IPS-18c (cell line): ENCODE measurements around the gene MYO6.
"Not testable (repeated sequence)": the region's sequence is repeated elsewhere in the genome, so short reads cannot be mapped to it uniquely, and the experiment has no call there.

ENCODE experiments used
- H3K4me3 ChIP-seq: 2 replicates; pipeline ENCODE4 v1.7.0; 2013; ENCODE audit warnings: low read depth, mild to moderate bottlenecking, low read length, moderate library complexity; ENCODE audit not compliant: insufficient read depth
- H3K9me3 ChIP-seq: one replicate; pipeline ENCODE4 v1.6.1; 2013; ENCODE audit warnings: mild to moderate bottlenecking, low read length, moderate library complexity; ENCODE audit not compliant: control insufficient read depth, insufficient read depth

MYO6 gene

DNA sequence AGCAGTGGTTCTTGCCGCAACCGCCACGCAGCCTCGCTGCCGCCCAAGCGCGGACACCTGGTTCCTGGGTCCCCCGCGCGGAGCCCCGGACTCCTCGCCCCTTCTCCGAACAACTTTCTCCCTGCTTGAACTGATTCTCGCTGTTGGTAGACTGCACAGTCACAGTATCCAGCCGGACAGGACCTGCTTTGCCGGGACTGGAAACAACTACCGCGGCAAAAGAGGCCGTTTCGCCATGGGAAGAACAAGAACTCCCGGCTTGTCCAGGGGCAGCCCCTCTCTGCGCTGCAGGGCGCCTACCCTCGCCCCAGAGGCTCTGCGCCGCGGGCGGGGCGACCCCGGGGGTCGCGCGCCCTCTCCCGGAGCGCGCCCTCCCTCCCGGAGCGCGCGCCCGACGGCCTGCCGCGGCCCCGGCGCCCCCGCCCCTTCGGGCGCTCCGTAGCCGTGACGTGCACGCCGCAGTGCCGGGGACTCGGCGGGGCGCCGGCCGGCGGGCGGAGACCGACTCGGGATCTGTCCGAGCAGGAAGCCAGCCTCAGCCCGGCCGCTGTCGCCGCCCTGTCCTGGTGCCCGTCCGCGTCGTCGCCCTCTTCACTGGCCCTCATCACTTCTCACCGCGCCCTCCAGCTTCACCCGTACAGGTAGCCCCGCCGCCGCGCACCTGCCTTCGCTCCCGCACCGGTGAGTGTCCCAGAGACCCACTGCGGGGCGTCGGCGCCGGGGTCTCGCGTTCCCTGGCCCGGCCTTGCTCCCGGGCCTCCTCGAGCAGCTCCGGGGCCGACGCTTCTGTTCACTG lies at the start of gene MYO6:
Gene MYO6, plus strand, starts transcription at position 497 of the 796 bp plus-strand sequence. CDS start 68,309 bp downstream, outside the sequence.
- H3K4me3 ChIP-seq = peak within 1 kb of the TSS; percentile 93
- peaks cover 2% of the 10 kb centered on the region for H3K9me3 ChIP-seq

DNA sequence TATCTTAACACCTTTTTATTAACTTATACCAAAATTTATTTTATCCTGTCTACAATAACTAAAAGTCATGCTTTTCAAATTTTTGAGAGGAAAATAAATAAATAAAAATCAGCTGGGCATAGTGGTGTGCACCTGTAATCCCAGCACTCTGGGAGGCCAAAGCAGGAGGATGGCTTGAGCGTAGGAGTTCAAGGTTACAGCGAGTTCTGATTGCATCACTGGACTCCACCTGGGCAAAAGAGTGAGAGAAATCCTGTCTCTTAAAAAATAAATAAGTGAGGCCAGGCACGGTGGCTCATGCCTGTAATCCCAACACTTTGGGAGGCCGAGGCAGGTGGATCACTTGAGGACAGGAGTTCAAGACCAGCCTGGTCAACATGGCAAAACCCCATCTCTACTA lies 40.7 kb upstream of the MYO6 start:
- H3K9me3 ChIP-seq, H3K4me3 ChIP-seq: not testable (repeated sequence)

DNA sequence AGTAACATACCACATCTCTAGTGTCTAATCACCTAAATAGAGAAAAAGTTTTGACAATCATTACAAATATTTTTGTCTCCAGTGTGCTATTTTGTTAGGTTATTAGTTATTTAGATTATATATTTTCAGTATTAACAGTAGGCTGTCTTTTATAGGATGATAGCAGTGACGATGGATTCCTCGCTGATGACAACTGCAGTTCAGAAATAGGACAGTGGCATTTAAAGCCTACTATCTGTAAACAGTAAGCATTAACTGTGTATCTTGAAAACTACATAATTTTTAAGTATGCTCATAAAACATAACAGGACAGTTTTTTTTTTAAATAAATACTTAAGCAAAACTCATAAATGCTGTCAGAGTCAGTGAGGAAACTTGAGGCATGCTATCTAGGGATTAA lies 37.9 kb upstream of the MYO6 start:
- H3K4me3 ChIP-seq = no peak overlapping the region
- H3K9me3 ChIP-seq = no peaks in the 10 kb centered on the region

DNA sequence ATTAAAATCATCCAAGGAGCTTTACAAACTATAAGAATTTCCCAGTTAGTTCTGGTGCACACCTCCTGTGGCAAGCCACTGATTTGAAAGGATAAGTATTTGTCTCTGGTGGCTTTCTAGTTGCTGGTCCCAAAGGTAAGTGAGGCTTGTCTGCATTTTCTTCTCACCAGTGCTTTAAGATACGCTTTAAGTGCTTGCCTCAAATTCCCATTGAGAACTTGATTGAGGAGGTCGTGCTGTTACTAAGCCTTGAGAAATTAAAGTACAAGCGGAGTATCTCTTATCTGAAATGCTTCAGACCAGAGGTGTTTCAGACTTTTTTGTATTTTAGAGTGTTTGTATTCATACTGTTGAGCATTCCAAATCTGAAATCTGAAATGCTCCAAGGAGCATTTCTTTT lies 29.9 kb upstream of the MYO6 start:
- H3K9me3 ChIP-seq = no peaks in the 10 kb centered on the region
- no peak overlapping the region for H3K4me3 ChIP-seq

DNA sequence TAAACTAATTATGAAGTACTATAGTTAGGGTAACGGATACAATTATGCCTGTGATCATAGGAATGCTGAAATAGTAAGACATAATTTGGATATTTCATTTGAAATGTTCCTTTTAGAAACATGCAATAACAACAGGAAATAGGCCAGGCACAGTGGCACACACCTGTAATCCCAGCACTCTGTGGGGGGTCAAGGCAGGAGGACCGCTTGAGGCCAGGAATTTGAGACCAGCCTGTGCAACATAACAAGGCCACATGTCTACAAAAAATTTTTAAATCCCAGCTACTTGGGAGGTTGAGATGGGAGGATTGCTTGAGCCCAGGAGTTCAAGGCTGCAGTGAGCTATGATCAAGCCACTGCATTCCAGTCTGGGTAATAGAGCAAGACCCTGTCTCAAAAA lies 25.7 kb upstream of the MYO6 start:
- H3K4me3 ChIP-seq = no peak overlapping the region
- H3K9me3 ChIP-seq = no peaks in the 10 kb centered on the region

DNA sequence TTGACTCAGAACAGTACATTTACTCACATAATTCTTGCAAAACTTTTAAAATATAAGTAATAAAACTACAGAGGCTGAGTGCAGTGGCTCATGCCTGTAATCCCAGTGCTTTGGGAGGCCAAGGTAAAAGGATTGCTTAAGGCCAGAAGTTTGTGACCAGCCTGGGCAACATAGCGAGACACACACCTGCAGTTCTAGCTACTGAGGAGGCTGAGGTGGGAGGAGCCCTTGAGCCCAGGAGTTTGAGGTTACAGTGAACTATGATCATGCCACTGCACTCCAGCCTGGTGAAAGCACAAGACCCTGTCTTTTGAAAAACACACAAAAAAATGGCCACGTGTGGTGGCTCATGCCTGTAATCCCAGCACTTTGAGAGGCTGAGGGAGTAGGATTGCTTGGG lies 21.8 kb upstream of the MYO6 start:
- Histone ChIP-seq H3K4me3 (no peak overlapping the region), H3K9me3 (no peaks in the 10 kb centered on the region)

DNA sequence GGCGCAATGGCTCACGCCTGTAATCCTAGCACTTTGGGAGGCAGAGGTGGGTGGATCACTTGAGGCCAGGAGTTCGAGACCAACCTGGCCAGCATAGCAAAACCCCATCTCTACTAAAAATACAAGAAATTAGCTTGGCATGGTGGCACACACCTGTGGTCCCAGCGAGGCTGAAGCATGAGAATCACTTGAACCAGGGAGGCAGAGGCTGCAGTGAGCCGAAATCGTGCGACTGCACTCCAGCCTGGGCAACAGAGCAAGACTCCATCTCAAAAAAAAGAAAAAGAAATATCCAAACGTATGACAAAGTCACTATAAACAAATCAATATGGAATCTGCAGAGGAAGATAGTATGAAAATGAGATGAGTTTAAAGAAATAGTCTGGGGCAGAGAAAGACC lies 18.0 kb upstream of the MYO6 start:
- not testable (repeated sequence) for H3K9me3 ChIP-seq, H3K4me3 ChIP-seq

DNA sequence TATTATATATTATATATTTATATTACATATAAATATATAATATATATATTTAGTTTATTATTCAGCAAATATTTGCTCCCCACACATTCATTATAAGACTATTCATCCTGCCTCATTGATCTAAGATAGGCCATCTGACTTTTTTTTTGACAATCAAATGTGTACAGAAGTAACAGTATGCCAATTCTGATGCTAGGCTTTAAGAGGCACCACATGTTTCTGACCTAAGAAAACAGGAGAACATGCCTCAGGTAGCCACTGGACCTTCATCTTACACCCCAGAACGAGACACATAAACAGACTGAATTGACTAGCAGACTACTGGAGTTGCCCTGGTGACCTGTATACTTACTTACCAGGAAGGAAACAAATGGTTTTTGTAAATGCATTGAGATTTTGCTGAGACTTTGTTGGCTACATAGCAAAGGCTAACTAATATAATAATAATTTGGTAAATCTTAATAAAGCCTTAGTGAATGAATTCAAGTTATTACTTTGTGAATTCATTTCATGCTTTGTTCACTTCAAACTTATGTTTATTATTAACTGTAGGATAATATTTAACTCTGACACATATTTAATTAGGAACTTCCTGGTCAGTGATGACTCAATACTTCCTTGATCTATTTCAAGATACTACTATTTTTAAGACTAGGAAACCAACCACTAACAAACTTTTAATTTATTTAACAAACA lies 13.4 kb upstream of the MYO6 start:
- Histone ChIP-seq H3K9me3 (no peaks in the 10 kb centered on the region), H3K4me3 (no peak overlapping the region)

DNA sequence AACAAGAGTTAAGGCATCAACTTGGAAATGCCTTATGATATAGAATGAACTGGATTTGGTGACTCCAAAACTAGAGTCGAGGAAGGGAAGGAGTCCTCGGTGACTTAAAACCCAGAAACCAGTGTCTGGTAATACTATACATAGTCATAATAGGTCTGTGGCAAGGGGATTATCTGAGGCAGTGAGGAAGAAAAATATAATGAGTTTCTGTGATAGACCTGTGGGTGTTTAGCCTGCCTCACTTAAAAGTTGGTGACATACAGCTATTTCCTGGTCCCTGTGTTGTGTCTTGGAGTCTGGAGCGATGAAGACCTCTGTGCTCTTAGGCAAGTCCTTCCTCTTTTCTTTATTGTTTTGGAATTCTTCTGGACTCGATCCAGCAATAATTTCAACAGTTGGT lies 5.1 kb upstream of the MYO6 start:
- no peak overlapping the region for H3K4me3 ChIP-seq
- H3K9me3 ChIP-seq = peaks cover 2% of the 10 kb centered on the region

DNA sequence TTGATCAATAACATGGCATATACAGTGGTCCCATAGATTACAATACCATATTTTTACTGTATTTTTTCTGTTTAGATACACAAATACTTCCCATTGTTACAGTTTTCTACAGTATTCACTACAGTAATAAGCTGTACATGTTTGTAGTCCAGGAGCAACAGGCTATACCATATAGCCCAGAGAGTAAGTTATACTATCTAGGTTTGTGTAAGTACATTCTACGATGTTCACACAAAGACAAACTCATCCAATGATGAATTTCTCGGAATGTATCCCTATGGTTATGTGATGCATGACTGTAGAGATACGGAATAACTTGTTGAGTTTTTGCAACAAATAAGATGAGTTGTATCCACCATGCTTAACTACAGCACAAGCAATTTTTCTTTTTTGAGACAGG lies 3.6 kb upstream of the MYO6 start:
- peaks cover 2% of the 10 kb centered on the region for H3K9me3 ChIP-seq
- no peak overlapping the region for H3K4me3 ChIP-seq

DNA sequence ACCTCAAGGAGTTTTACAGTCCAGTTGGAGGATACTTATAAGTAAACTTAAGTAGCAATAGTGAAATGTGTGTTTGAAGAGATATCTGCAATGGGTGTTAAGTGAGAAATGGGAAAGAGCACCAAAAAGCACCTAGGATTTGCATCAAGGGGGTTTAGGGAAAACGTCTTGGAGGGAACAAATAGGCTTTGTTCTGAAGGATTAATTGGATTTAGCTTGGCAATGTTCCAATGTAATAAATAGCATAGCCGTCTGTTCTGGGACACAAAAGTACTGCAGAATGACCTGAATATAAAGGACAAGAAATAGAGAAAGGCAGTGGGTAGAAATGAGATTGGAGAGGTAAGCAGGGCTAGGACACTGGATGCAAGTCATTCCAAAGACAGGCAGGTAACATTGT lies 2.8 kb upstream of the MYO6 start:
- H3K4me3 ChIP-seq = no peak overlapping the region
- H3K9me3 ChIP-seq = peaks cover 2% of the 10 kb centered on the region

DNA sequence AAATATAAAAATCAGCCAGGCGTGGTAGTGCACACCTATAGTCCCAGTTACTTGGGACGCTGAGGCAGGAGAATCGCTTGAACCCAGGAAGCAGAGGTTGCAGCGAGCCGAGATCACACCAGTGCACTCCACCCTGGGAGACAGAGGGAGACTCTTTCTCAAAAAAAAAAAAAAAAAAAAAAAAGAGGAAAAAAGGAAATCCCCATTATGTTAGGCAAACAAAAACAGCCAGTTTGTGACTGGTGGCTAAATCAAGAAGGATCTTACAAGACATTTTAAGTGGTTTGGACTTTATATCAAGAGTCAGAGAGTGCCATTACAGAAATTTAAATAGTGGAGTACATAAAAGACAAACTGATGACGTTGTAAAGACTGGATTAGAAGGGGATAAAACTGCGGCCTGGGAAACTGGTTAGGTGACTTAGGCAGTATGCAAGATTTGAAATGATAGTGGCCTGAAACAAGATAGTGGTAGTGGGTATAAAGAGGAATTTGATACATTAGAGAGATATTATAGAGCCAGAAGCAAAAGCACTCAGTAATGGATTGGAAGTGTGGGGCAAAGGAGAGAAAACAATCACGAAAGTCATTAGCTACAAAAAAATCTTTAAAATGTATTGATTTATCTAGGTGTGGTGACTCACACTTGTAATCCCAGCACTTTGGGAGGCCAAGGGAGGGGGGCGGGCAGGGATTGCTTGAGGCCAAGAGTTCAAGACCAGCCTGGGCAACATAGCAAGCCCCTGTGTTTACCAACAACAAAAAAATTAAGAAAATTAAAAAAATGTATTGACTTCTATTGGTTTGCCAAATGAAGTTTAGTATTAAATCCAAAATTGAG lies 1.7 kb upstream of the MYO6 start:
- H3K4me3 ChIP-seq = no peak overlapping the region

DNA sequence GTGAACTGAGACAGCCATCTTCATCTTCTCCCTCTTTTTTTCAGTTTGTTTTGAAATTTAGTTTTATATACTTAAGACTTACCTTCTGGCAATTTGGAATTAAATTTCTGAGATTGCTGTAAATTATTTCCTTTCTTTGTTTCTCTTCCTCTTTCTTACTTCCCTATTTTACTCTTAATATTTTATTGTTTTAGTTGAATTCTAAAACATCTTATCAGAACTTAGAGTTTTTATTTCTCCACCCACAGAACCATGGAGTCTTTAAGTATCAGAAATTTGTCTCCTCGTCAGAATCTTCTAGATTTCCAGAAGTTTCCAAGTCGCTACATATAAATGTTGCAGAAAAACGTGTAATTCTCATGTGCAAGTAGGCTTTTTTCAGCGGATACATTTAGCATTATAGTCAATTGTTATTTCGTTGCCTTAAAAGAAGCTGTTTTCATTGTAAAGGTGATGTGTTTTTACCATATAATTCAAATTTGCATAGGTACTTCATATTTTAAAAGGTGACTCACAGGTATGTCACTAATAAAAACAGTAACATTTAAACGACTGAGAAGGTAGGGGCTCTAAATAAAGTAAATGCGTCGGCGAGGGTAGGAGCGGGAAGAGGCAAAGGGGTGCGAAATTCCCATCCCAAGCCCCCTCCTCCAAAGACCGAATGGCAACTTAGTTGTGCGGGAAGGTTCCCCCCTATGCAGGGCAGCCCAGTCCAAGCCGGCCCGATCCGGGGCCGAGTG lies 866 bp upstream of the MYO6 start:
- peaks cover 2% of the 10 kb centered on the region for H3K9me3 ChIP-seq
- peak overlapping the region; percentile 93 for H3K4me3 ChIP-seq

More for the DNA sequence above, 1.7 kb upstream of the MYO6 start:
- peaks cover 2% of the 10 kb centered on the region for H3K9me3 ChIP-seq

DNA sequence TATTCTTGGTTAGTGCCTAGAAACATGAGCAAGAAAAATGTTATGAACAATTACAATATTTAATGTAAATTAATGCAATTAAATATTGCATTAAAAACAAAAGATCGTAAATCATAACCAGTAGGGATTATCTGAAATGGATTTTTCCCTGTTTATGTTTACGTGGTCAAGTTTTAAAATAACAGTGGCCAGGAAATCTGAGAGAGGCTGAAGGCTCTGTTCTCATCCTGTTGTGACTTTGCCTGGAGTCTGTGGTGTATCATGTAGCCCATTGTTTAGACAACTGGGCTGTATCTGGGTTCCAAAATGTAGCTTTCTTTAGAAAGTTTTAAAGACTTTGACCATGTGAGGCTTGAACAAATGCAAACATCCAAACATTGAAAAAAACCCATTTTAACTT lies 2.4 kb downstream of the MYO6 start:
- no peak overlapping the region for H3K4me3 ChIP-seq

DNA sequence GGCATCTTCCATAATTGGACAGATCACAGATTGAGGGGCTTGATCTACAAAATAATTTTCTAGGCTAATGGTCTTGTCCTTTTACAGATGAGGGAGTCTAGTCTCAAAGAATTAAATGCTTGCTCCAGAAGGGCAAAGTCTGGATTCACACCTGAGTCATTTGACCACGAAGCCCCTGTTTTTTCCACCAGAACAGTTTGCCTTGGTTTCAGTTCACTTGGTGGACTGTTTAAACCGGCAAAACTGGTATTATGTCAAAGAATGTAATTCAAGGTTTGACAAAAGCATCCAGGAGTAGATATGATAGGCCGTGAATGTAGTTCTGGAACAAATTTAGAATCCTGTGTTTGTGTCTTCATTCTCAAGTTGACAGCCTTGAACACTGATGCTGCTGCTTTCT lies 3.3 kb downstream of the MYO6 start:
- no peak overlapping the region for H3K4me3 ChIP-seq
- no peaks in the 10 kb centered on the region for H3K9me3 ChIP-seq

More for the DNA sequence above, 2.4 kb downstream of the MYO6 start:
- H3K9me3 ChIP-seq = no peaks in the 10 kb centered on the region

DNA sequence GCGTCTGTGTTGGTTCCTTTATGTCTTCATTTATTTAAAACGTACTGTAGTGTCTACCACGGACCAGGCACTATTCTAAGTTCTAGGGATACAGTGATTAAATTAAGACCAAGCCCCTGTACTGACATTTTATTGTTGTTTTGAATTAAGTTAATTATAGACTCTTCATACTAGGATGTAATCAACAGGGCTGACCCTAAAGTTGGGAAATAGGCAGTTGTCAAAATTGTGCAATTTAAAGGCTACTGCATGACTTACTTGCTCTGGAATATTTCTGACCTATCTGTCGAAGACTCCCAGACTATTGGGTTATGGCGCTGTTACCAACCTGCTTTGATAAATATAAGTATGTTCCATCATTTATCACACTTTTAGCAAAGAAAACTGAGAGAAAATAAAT lies 6.7 kb downstream of the MYO6 start:
- no peak overlapping the region for H3K4me3 ChIP-seq
- no peaks in the 10 kb centered on the region for H3K9me3 ChIP-seq

DNA sequence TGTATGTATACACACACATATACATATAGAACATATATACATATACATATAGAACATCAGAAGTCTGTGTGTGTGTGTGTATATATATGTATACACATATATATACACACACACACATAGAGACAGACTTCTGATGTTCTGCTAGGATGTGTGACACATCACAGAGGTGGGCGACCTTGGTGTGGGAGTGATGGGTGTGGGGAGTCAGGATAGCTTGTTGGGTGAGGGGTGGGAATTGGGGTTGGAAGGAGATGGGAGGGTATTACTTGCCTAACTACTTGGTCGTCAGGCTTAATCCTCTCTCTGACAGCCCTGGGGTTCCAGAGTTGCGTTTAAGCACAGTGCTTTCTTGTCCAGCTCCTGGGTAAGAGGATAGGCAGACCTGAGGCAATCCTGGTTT lies 8.3 kb downstream of the MYO6 start:
- H3K9me3 ChIP-seq = no peaks in the 10 kb centered on the region
- H3K4me3 ChIP-seq = no peak overlapping the region
